ENCODE results near the gene FLT1. TPM values are rescaled to one million over a fixed set of nuclear protein-coding genes. Genes with fewer than 3 reads are reported as not detected.

FLT1 gene
- total and polyA plus RNA-seq, 2 of the 13 experiments (the other 11 are each of a cell fraction or from before 2014, with no cell fraction given) = 0.02 TPM; not detected in 1

- DNase-seq (ENCODE audit: low spot score) (no peak), FAIRE-seq (no peak), ATAC-seq (no peak)
- H3K4me2 ChIP-seq (ENCODE audit: low read depth, low read length) = no peak overlapping the region
- in situ Hi-C loops (cut with HindIII; ENCODE audit: extremely low pct_ligation_motif_present, low pct_unique_long_range_greater_than_20kb) (no loop called here), intact Hi-C loops (cut with micrococcal nuclease; ENCODE audit: unreplicated experiment) (no loop called here)
- peaks cover 2 to 49% of the 10 kb centered on the region in 2 experiments; a peak in 4 of 5 replicates for H3K27me3 ChIP-seq (ENCODE audit: control insufficient read depth in 1 of 2, insufficient read depth in 2 of 2, low read length in 2 of 2)
- BruUV-seq (replicated peaks) = no TSS peak
- H3K9ac ChIP-seq (ENCODE audit: insufficient read depth, low read depth, low read length) = no peak overlapping the region
- TF ChIP-seq TSC22D2 (CRISPR knock-in tag; IDR thresholded peaks at IDR 0.05; ENCODE audit: borderline replicate concordance) (no peak), ZSCAN20 (CRISPR knock-in tag; IDR thresholded peaks at IDR 0.05; ENCODE audit: borderline replicate concordance) (no peak), RNF2 (conservative IDR thresholded peaks at IDR 0.05; ENCODE audit: low read depth) (no peak), GLI4 (CRISPR knock-in tag; IDR thresholded peaks at IDR 0.05; ENCODE audit: borderline replicate concordance) (no peak), ZFAT (CRISPR knock-in tag; conservative IDR thresholded peaks at IDR 0.05) (no peak)
- TF ChIP-seq, protein P1, sequence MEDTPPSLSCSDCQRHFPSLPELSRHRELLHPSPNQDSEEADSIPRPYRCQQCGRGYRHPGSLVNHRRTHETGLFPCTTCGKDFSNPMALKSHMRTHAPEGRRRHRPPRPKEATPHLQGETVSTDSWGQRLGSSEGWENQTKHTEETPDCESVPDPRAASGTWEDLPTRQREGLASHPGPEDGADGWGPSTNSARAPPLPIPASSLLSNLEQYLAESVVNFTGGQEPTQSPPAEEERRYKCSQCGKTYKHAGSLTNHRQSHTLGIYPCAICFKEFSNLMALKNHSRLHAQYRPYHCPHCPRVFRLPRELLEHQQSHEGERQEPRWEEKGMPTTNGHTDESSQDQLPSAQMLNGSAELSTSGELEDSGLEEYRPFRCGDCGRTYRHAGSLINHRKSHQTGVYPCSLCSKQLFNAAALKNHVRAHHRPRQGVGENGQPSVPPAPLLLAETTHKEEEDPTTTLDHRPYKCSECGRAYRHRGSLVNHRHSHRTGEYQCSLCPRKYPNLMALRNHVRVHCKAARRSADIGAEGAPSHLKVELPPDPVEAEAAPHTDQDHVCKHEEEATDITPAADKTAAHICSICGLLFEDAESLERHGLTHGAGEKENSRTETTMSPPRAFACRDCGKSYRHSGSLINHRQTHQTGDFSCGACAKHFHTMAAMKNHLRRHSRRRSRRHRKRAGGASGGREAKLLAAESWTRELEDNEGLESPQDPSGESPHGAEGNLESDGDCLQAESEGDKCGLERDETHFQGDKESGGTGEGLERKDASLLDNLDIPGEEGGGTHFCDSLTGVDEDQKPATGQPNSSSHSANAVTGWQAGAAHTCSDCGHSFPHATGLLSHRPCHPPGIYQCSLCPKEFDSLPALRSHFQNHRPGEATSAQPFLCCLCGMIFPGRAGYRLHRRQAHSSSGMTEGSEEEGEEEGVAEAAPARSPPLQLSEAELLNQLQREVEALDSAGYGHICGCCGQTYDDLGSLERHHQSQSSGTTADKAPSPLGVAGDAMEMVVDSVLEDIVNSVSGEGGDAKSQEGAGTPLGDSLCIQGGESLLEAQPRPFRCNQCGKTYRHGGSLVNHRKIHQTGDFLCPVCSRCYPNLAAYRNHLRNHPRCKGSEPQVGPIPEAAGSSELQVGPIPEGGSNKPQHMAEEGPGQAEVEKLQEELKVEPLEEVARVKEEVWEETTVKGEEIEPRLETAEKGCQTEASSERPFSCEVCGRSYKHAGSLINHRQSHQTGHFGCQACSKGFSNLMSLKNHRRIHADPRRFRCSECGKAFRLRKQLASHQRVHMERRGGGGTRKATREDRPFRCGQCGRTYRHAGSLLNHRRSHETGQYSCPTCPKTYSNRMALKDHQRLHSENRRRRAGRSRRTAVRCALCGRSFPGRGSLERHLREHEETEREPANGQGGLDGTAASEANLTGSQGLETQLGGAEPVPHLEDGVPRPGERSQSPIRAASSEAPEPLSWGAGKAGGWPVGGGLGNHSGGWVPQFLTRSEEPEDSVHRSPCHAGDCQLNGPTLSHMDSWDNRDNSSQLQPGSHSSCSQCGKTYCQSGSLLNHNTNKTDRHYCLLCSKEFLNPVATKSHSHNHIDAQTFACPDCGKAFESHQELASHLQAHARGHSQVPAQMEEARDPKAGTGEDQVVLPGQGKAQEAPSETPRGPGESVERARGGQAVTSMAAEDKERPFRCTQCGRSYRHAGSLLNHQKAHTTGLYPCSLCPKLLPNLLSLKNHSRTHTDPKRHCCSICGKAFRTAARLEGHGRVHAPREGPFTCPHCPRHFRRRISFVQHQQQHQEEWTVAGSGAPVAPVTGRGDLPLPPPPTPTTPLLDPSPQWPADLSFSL (CRISPR knock-in tag; IDR thresholded peaks at IDR 0.05) = no peak
- CTCF ChIA-PET (ENCODE audit: low intra/inter-chr PET ratio, low total read pairs) = no interaction called here
- no peaks in the 10 kb centered on the region for H3K4me1 ChIP-seq (ENCODE audit: insufficient read depth, low read length)
- no peaks in the 10 kb centered on the region for H4K20me1 ChIP-seq (ENCODE audit: insufficient read depth, low read length)
- H3K4me3 ChIP-seq (replicated peaks in 1 of 3; ENCODE audit: insufficient read depth in 1 of 3, low read depth in 2 of 3, low read length in 3 of 3) = no peak overlapping the region
- POLR2A ChIA-PET = no interaction called here
- no peaks in the 10 kb centered on the region for H3K36me3 ChIP-seq (replicated peaks in 1 of 2; ENCODE audit: control insufficient read depth in 1 of 2, insufficient read depth in 2 of 2, low read length in 2 of 2)
- no peak overlapping the region for H2AFZ ChIP-seq (ENCODE audit: low read length)
- H3K27ac ChIP-seq (ENCODE audit: extremely low read length, insufficient read depth, low read length) = no peak overlapping the region
- 58% methylated on average over 10 of the region's 30 CpGs for WGBS (ENCODE audit: low lambda C conversion rate)
- no peaks in the 10 kb centered on the region for H3K9me3 ChIP-seq (ENCODE audit: low read length)
- no peaks in the 10 kb centered on the region for H3K79me2 ChIP-seq (ENCODE audit: insufficient read depth, low read length)
Measured at GRCh38 chr13:28494504-28494777, 487 bp downstream of the FLT1 start.
